HEK293T (cell line): Measurements from ENCODE around the gene ANKRD33B.

Source experiments
- ARNT ChIP-seq: fragments of 450-650 bp; IDR thresholded peaks from 2 replicates; pipeline ENCODE4 v1.6.1; 2017; ENCODE audit warnings: mild to moderate bottlenecking
- BHLHE40 ChIP-seq: fragments of 450-650 bp; IDR thresholded peaks from 2 replicates; pipeline ENCODE4 v1.6.1; 2016; ENCODE audit warnings: mild to moderate bottlenecking, moderate library complexity, borderline replicate concordance
- ELF4 ChIP-seq: fragments of 450-650 bp; IDR thresholded peaks from 2 replicates; pipeline ENCODE4 v1.6.1; 2017; ENCODE audit warnings: antibody characterized with exemption
- FOXK2 ChIP-seq: fragments of 450-650 bp; IDR thresholded peaks from 2 replicates; pipeline ENCODE4 v1.6.1; 2016; ENCODE audit warnings: mild to moderate bottlenecking
- FOXM1 ChIP-seq: fragments of 450-650 bp; IDR thresholded peaks from 2 replicates; pipeline ENCODE4 v1.6.1; 2017; ENCODE audit warnings: mild to moderate bottlenecking, borderline replicate concordance
- HDGF ChIP-seq: fragments of 450-650 bp; IDR thresholded peaks from 2 replicates; pipeline ENCODE4 v1.6.1; 2017; ENCODE audit warnings: antibody characterized with exemption, borderline replicate concordance
- LEF1 ChIP-seq: fragments of 450-650 bp; IDR thresholded peaks from 2 replicates; pipeline ENCODE4 v1.6.1; 2017; ENCODE audit warnings: mild to moderate bottlenecking, borderline replicate concordance
- NFRKB ChIP-seq: fragments of 450-650 bp; IDR thresholded peaks from 2 replicates; pipeline ENCODE4 v1.6.1; 2016; ENCODE audit warnings: mild to moderate bottlenecking, moderate library complexity
- SUZ12 ChIP-seq: fragments of 450-650 bp; IDR thresholded peaks from 2 replicates; pipeline ENCODE4 v1.6.1; 2016; ENCODE audit warnings: mild to moderate bottlenecking
- TARDBP ChIP-seq: fragments of 450-650 bp; IDR thresholded peaks from 2 replicates; pipeline ENCODE4 v1.6.1; 2016
- ZNF384 ChIP-seq: fragments of 450-650 bp; IDR thresholded peaks from 2 replicates; pipeline ENCODE4 v1.6.1; 2016
- TF ChIP-seq, protein P1 (sequence below): fragments of 450-650 bp; IDR thresholded peaks from 2 replicates; pipeline ENCODE4 v1.6.1; 2016

DNA sequence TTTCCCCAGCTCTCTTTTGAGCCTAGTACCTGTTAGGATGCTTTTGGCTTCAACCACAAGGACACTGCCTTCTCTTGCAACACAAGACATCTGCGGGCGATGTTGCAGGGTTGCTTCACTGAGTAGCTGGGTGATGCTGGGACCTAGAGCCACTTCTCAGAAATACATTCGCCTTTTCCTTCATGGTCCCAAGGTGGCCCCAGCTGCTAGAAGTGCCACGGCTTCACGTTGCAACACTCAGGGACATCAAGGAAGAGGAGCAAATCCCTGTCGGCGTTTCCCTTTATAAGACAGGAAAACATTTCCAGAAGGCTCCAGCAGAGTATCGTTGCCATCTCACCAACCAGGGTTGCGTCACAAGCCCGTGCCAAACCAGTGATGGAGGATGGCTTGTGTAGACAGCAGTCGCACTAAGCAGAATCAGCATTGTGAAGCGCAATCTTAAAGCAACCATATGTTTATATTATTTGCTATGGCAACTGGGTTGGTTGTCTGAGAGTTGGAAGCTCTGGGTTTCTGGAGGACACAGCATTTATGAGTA is 62.7 kb downstream of the ANKRD33B start:
- TF ChIP-seq FOXK2 (no peak), TARDBP (no peak), NFRKB (no peak), BHLHE40 (no peak), FOXM1 (no peak), ARNT (no peak), ZNF384 (no peak), LEF1 (no peak), ELF4 (no peak), HDGF (no peak), SUZ12 (no peak)
- TF ChIP-seq, protein P1, sequence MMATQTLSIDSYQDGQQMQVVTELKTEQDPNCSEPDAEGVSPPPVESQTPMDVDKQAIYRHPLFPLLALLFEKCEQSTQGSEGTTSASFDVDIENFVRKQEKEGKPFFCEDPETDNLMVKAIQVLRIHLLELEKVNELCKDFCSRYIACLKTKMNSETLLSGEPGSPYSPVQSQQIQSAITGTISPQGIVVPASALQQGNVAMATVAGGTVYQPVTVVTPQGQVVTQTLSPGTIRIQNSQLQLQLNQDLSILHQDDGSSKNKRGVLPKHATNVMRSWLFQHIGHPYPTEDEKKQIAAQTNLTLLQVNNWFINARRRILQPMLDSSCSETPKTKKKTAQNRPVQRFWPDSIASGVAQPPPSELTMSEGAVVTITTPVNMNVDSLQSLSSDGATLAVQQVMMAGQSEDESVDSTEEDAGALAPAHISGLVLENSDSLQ, result no peak
